HepG2 (cell line): ENCODE data around the gene PLEKHG2. TPM values are rescaled to one million over a fixed set of nuclear protein-coding genes. Genes with fewer than 3 reads are reported as not detected.

ENCODE experiments used
- GATA4 ChIP-seq: sonication (generic); IDR thresholded peaks from 2 replicates; pipeline ENCODE4 v1.6.1; 2016; ENCODE audit warnings: antibody characterized with exemption, low read depth, borderline replicate concordance
- HDAC6 ChIP-seq: fragments of 200-600 bp; sonication (generic); IDR thresholded peaks from 2 replicates; pipeline ENCODE4 v1.7.0; 2017; ENCODE audit warnings: mild to moderate bottlenecking, antibody characterized with exemption, low read length, low read depth
- IKZF4 ChIP-seq: sonication (generic); formaldehyde crosslinking; IDR thresholded peaks from 2 replicates; pipeline ENCODE4 v1.5.1; 2020; ENCODE audit warnings: borderline replicate concordance, mild to moderate bottlenecking, low read depth, missing genetic modification reagents; ENCODE audit errors: not compliant biosample characterization
- KDM2A ChIP-seq: sonication (generic); formaldehyde crosslinking; IDR thresholded peaks from 2 replicates; pipeline ENCODE4 v1.4.0; 2020; ENCODE audit warnings: low read depth, missing genetic modification reagents, borderline replicate concordance
- NAIF1 ChIP-seq: sonication (generic); formaldehyde crosslinking; IDR thresholded peaks from 2 replicates; pipeline ENCODE4 v1.5.0; 2020; ENCODE audit warnings: mild to moderate bottlenecking, missing genetic modification reagents, borderline replicate concordance
- NFE2L1 ChIP-seq: sonication (generic); formaldehyde crosslinking; IDR thresholded peaks from 2 replicates; pipeline ENCODE4 v1.4.0; 2020; ENCODE audit warnings: missing genetic modification reagents, mild to moderate bottlenecking, borderline replicate concordance
- NFRKB ChIP-seq: fragments of 450-650 bp; IDR thresholded peaks from 2 replicates; pipeline ENCODE4 v1.6.1; 2017
- NKX3-1 ChIP-seq: sonication (generic); formaldehyde crosslinking; IDR thresholded peaks from 2 replicates; pipeline ENCODE4 v1.5.0; 2020; ENCODE audit warnings: missing genetic modification reagents
- RBFOX2 ChIP-seq: fragments of 200-400 bp; formaldehyde crosslinking; IDR thresholded peaks from 2 replicates; pipeline ENCODE4 v1.6.1; 2017; ENCODE audit warnings: low read depth, mild to moderate bottlenecking, low read length
- RXRB ChIP-seq: IDR thresholded peaks from 2 replicates; pipeline ENCODE4 v1.6.1; 2016; ENCODE audit warnings: borderline replicate concordance, missing genetic modification reagents, missing compliant biosample characterization
- ZFP36 ChIP-seq: fragments of 150-350 bp; IDR thresholded peaks from 2 replicates; pipeline ENCODE4 v1.6.1; 2018; ENCODE audit warnings: borderline replicate concordance, low read length, low read depth; ENCODE audit not compliant: partially characterized antibody
- ZFX ChIP-seq: sonication (generic); formaldehyde crosslinking; IDR thresholded peaks from 2 replicates; pipeline ENCODE4 v1.4.0; 2020; ENCODE audit warnings: mild to moderate bottlenecking, low read depth, missing genetic modification reagents, moderate library complexity
- ZNF296 ChIP-seq: sonication (generic); formaldehyde crosslinking; conservative IDR thresholded peaks from 2 replicates; pipeline ENCODE4 v1.5.0; 2020; ENCODE audit warnings: mild to moderate bottlenecking, missing genetic modification reagents
- ZNF317 ChIP-seq: sonication (generic); formaldehyde crosslinking; IDR thresholded peaks from 2 replicates; pipeline ENCODE4 v1.5.0; 2020; ENCODE audit warnings: mild to moderate bottlenecking, missing genetic modification reagents
- ZNF629 ChIP-seq: sonication (generic); formaldehyde crosslinking; conservative IDR thresholded peaks from 2 replicates; pipeline ENCODE4 v1.5.0; 2020; ENCODE audit warnings: missing genetic modification reagents
- ZNF672 ChIP-seq: sonication (generic); formaldehyde crosslinking; IDR thresholded peaks from 2 replicates; pipeline ENCODE4 v1.8.1; 2022; ENCODE audit warnings: missing genetic modification reagents
- ZNF773 ChIP-seq: sonication (generic); formaldehyde crosslinking; IDR thresholded peaks from 2 replicates; pipeline ENCODE4 v1.4.0; 2020; ENCODE audit warnings: missing genetic modification reagents, borderline replicate concordance
- polyA plus RNA-seq, 8 experiments: library from polyadenylated mRNA; depleted of rRNA in 3 of 8; stranded (reverse) in 7 of 8; unstranded in 1 of 8; fragments of >200 nt; fragmentation: Illumina TruSeq in 4 of 8; extraction: Trizol in 4 of 8; gene quantifications; 2 replicates each; pipeline versions ENCODE4 v1.2.1 to v1.2.3, GENCODE V29; 2011 to 2016; ENCODE audit warnings: low read depth in 4 of 8, missing spikeins in 1 of 8, mixed read lengths in 1 of 8; ENCODE audit not compliant: insufficient read depth in 1 of 8
- total RNA-seq, 5 experiments: library from RNA; depleted of rRNA; stranded (reverse); fragments of >200 nt; fragmentation: Illumina TruSeq; extraction: Trizol; gene quantifications; 2 replicates each; pipeline ENCODE4 v1.2.3, GENCODE V29; 2016; ENCODE audit warnings: low read depth in 1 of 5
- TF ChIP-seq, protein P1 (sequence below): sonication (generic); formaldehyde crosslinking; IDR thresholded peaks from 2 replicates; pipeline ENCODE4 v1.4.0; 2020; ENCODE audit warnings: missing genetic modification reagents
- TF ChIP-seq, protein P2 (sequence below): IDR thresholded peaks from 2 replicates; pipeline ENCODE4 v1.6.1; 2018; ENCODE audit warnings: missing genetic modification reagents, mild to moderate bottlenecking, missing compliant biosample characterization
- TF ChIP-seq, protein P3 (sequence below): sonication (generic); formaldehyde crosslinking; IDR thresholded peaks from 2 replicates; pipeline ENCODE4 v1.4.0; 2020; ENCODE audit warnings: missing genetic modification reagents
- TF ChIP-seq, protein P4 (sequence below): IDR thresholded peaks from 2 replicates; pipeline ENCODE4 v1.6.1; 2016; ENCODE audit warnings: control low read depth
- TF ChIP-seq, protein P5 (sequence below): sonication (generic); formaldehyde crosslinking; IDR thresholded peaks from 2 replicates; pipeline ENCODE4 v1.9.0; 2021; ENCODE audit warnings: missing genetic modification reagents, borderline replicate concordance

Gene PLEKHG2
- total and polyA plus RNA-seq, 2 of the 13 experiments (the other 11 are each of a cell fraction or from before 2014, with no cell fraction given): 3.6 to 6.8 TPM

DNA sequence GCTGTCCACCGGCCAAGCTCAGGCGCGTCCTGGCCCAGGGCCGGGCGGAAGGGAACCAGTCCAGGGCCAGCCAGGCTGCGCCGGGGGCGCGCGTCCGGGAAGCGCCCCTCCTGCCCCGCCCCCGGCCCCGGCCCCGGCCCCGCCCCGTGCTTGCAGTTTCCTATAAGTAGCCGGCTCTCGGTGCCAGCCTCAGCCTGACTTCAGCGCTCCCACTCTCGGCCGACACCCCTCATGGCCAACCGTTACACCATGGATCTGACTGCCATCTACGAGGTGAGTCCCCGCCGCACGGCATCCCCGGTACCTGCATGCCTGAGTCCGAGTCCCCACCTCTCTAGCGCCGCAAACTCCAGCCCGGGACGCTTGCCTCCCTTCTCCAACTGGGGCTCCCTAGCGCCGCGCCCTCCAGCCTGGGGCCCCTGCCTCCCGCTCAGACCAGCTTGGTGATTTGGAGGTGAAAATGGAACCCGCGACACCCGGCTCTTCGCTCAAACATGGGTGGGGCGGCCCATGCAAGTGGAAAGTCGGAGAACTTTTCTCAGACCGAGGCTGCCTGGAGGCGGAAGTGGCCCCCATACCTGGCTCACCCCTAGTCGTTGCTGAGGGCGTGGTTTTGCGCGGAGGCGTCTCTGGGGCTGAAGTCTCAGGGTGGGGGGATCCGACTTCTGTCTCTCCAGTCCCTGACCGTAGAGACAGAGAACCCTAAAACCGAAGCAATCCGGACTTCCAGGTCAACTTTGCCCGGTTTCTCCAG, 5.6 kb upstream of the PLEKHG2 start, which contains the start of gene ZFP36 (continued):
- TF ChIP-seq, protein P1, sequence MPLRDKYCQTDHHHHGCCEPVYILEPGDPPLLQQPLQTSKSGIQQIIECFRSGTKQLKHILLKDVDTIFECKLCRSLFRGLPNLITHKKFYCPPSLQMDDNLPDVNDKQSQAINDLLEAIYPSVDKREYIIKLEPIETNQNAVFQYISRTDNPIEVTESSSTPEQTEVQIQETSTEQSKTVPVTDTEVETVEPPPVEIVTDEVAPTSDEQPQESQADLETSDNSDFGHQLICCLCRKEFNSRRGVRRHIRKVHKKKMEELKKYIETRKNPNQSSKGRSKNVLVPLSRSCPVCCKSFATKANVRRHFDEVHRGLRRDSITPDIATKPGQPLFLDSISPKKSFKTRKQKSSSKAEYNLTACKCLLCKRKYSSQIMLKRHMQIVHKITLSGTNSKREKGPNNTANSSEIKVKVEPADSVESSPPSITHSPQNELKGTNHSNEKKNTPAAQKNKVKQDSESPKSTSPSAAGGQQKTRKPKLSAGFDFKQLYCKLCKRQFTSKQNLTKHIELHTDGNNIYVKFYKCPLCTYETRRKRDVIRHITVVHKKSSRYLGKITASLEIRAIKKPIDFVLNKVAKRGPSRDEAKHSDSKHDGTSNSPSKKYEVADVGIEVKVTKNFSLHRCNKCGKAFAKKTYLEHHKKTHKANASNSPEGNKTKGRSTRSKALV (CRISPR knock-in tag): no peak
- TF ChIP-seq, protein P2, sequence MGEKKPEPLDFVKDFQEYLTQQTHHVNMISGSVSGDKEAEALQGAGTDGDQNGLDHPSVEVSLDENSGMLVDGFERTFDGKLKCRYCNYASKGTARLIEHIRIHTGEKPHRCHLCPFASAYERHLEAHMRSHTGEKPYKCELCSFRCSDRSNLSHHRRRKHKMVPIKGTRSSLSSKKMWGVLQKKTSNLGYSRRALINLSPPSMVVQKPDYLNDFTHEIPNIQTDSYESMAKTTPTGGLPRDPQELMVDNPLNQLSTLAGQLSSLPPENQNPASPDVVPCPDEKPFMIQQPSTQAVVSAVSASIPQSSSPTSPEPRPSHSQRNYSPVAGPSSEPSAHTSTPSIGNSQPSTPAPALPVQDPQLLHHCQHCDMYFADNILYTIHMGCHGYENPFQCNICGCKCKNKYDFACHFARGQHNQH (CRISPR knock-in tag): 0 out of 2 replicates have a peak, but pooled peaks have one; percentile 42
- TF ChIP-seq RXRB (CRISPR knock-in tag): no peak
- no peak for TF ChIP-seq ZFP36
- peak; percentile 52 for TF ChIP-seq ZFX (CRISPR knock-in tag)
- no peak for TF ChIP-seq ZNF672 (CRISPR knock-in tag)
- no peak for TF ChIP-seq NFE2L1 (CRISPR knock-in tag)
- TF ChIP-seq, protein P3, sequence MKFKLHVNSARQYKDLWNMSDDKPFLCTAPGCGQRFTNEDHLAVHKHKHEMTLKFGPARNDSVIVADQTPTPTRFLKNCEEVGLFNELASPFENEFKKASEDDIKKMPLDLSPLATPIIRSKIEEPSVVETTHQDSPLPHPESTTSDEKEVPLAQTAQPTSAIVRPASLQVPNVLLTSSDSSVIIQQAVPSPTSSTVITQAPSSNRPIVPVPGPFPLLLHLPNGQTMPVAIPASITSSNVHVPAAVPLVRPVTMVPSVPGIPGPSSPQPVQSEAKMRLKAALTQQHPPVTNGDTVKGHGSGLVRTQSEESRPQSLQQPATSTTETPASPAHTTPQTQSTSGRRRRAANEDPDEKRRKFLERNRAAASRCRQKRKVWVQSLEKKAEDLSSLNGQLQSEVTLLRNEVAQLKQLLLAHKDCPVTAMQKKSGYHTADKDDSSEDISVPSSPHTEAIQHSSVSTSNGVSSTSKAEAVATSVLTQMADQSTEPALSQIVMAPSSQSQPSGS (CRISPR knock-in tag): no peak
- TF ChIP-seq KDM2A: peak; percentile 7; the same call in 1 of the 2 replicates
- no peak for TF ChIP-seq HDAC6
- TF ChIP-seq, protein P4, sequence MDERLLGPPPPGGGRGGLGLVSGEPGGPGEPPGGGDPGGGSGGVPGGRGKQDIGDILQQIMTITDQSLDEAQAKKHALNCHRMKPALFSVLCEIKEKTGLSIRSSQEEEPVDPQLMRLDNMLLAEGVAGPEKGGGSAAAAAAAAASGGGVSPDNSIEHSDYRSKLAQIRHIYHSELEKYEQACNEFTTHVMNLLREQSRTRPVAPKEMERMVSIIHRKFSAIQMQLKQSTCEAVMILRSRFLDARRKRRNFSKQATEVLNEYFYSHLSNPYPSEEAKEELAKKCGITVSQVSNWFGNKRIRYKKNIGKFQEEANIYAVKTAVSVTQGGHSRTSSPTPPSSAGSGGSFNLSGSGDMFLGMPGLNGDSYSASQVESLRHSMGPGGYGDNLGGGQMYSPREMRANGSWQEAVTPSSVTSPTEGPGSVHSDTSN (CRISPR knock-in tag): no peak
- TF ChIP-seq IKZF4 (CRISPR knock-in tag): no peak
- 0 out of 2 replicates have a peak, but pooled peaks have one; percentile 19 for TF ChIP-seq ZNF296 (CRISPR knock-in tag)
- TF ChIP-seq GATA4: peak; percentile 90
- no peak for TF ChIP-seq NFRKB
- TF ChIP-seq NAIF1 (CRISPR knock-in tag): no peak
- no peak for TF ChIP-seq ZNF773 (CRISPR knock-in tag)
- TF ChIP-seq ZNF629 (CRISPR knock-in tag): no peak; the same call in 1 of the 2 replicates
- TF ChIP-seq ZNF317 (CRISPR knock-in tag): no peak
- TF ChIP-seq, protein P5, sequence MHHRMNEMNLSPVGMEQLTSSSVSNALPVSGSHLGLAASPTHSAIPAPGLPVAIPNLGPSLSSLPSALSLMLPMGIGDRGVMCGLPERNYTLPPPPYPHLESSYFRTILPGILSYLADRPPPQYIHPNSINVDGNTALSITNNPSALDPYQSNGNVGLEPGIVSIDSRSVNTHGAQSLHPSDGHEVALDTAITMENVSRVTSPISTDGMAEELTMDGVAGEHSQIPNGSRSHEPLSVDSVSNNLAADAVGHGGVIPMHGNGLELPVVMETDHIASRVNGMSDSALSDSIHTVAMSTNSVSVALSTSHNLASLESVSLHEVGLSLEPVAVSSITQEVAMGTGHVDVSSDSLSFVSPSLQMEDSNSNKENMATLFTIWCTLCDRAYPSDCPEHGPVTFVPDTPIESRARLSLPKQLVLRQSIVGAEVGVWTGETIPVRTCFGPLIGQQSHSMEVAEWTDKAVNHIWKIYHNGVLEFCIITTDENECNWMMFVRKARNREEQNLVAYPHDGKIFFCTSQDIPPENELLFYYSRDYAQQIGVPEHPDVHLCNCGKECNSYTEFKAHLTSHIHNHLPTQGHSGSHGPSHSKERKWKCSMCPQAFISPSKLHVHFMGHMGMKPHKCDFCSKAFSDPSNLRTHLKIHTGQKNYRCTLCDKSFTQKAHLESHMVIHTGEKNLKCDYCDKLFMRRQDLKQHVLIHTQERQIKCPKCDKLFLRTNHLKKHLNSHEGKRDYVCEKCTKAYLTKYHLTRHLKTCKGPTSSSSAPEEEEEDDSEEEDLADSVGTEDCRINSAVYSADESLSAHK (CRISPR knock-in tag): no peak
- no peak for TF ChIP-seq NKX3-1 (CRISPR knock-in tag)
- TF ChIP-seq RBFOX2: peak; percentile 90
